Measurements from ENCODE around the gene OBSCN. TPM values are rescaled to one million over a fixed set of nuclear protein-coding genes. Genes with fewer than 3 reads are reported as not detected.

The OBSCN gene
- total and polyA plus RNA-seq, 10 of the 15 experiments (the other 5 are each of a cell fraction or from before 2014, with no cell fraction given) = 0.01 to 0.36 (median 0.08) TPM; not detected in 2

DNA sequence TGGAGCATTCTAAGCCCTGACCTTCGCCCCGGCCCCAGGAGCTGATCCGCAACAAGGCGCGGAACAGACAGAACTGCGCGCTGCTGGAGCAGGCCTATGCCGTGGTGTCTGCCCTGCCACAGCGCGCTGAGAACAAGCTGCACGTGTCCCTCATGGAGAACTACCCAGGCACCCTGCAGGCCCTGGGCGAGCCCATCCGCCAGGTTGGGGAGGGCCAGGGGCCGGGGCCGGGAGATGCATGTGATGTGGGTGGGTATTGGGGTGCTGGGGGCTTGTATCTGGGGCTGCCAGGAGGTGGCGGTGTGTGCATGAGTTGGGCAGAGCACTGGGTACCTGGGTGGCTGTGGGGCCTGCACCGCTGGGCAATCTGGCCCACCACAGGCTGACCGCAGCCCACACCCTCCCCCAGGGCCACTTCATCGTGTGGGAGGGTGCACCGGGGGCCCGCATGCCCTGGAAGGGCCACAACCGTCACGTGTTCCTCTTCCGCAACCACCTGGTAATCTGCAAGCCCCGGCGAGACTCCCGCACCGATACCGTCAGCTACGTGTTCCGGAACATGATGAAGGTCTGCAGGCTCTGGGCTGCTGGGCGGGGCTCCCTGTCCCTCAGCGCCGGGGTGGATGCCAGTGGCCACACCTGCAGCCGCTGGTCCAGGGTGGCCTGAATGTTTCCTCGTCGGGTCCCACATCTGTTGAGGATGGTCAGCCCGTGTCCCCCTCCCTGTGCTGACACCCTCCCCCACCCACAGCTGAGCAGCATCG lies 133.0 kb downstream of the OBSCN start:
- ATAC-seq (peak; percentile 65), DNase-seq (ENCODE audit: low read depth, low spot score) (no peak), FAIRE-seq (no peak)
- H3K9ac ChIP-seq (ENCODE audit: control insufficient read depth, insufficient read depth, low read length) = no peak overlapping the region
- no peaks in the 10 kb centered on the region; the same call in 2 of the 3 replicates for H3K9me3 ChIP-seq (replicated peaks; ENCODE audit: control insufficient read depth, insufficient read depth, low read length)
- H3K27ac ChIP-seq (ENCODE audit: control insufficient read depth, insufficient read depth) = no peak overlapping the region
- BruUV-seq (replicated peaks) = no TSS peak
- H3K79me2 ChIP-seq (ENCODE audit: control insufficient read depth, insufficient read depth, low read length) = no peaks in the 10 kb centered on the region
- CTCF ChIA-PET = no interaction called here
- intact Hi-C loops (cut with micrococcal nuclease; ENCODE audit: unreplicated experiment) = no loop called here
- no peaks in the 10 kb centered on the region; a peak in 1 of 4 replicates for H3K27me3 ChIP-seq (replicated peaks in 1 of 2; ENCODE audit: control insufficient read depth in 2 of 2, insufficient read depth in 2 of 2, low read length in 1 of 2)
- H3K4me3 ChIP-seq = no peak overlapping the region
- RAD21 ChIA-PET (ENCODE audit: unreplicated experiment) = no interaction called here
- in situ Hi-C loops (cut with MboI) = no loop called here
- no peaks in the 10 kb centered on the region for H3K36me3 ChIP-seq (ENCODE audit: control insufficient read depth in 2 of 2, insufficient read depth in 2 of 2, low read length in 1 of 2)
- POLR2A ChIA-PET = no interaction called here
- no peak overlapping the region for H2AFZ ChIP-seq (ENCODE audit: control insufficient read depth, low read depth, low read length)
- TF ChIP-seq NFYA (IDR thresholded peaks at IDR 0.05; ENCODE audit: borderline replicate concordance, low read depth, low read length) = no peak
- TF ChIP-seq, protein P1, sequence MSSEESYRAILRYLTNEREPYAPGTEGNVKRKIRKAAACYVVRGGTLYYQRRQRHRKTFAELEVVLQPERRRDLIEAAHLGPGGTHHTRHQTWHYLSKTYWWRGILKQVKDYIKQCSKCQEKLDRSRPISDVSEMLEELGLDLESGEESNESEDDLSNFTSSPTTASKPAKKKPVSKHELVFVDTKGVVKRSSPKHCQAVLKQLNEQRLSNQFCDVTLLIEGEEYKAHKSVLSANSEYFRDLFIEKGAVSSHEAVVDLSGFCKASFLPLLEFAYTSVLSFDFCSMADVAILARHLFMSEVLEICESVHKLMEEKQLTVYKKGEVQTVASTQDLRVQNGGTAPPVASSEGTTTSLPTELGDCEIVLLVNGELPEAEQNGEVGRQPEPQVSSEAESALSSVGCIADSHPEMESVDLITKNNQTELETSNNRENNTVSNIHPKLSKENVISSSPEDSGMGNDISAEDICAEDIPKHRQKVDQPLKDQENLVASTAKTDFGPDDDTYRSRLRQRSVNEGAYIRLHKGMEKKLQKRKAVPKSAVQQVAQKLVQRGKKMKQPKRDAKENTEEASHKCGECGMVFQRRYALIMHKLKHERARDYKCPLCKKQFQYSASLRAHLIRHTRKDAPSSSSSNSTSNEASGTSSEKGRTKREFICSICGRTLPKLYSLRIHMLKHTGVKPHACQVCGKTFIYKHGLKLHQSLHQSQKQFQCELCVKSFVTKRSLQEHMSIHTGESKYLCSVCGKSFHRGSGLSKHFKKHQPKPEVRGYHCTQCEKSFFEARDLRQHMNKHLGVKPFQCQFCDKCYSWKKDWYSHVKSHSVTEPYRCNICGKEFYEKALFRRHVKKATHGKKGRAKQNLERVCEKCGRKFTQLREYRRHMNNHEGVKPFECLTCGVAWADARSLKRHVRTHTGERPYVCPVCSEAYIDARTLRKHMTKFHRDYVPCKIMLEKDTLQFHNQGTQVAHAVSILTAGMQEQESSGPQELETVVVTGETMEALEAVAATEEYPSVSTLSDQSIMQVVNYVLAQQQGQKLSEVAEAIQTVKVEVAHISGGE (CRISPR knock-in tag; IDR thresholded peaks at IDR 0.05) = no peak
- TF ChIP-seq KLF5 (IDR thresholded peaks at IDR 0.05; ENCODE audit: partially characterized antibody) = no peak
- no peak for TF ChIP-seq RB1 (IDR thresholded peaks at IDR 0.05; ENCODE audit: borderline replicate concordance)
- TF ChIP-seq BMI1 (IDR thresholded peaks at IDR 0.05; ENCODE audit: borderline replicate concordance) = no peak
- TF ChIP-seq SMC3 (IDR thresholded peaks at IDR 0.05; ENCODE audit: borderline replicate concordance, low read length) = peak; percentile 14; the same call in 1 of the 2 replicates
- no peak for TF ChIP-seq SUPT20H (IDR thresholded peaks at IDR 0.05; ENCODE audit: borderline replicate concordance, control insufficient read depth, low read depth, low read length)
- TF ChIP-seq ZNF622 (IDR thresholded peaks at IDR 0.05) = no peak
- no peak for TF ChIP-seq FOS (IDR thresholded peaks at IDR 0.05; ENCODE audit: borderline replicate concordance, extremely low read depth, insufficient read length)
- TF ChIP-seq, protein P2, sequence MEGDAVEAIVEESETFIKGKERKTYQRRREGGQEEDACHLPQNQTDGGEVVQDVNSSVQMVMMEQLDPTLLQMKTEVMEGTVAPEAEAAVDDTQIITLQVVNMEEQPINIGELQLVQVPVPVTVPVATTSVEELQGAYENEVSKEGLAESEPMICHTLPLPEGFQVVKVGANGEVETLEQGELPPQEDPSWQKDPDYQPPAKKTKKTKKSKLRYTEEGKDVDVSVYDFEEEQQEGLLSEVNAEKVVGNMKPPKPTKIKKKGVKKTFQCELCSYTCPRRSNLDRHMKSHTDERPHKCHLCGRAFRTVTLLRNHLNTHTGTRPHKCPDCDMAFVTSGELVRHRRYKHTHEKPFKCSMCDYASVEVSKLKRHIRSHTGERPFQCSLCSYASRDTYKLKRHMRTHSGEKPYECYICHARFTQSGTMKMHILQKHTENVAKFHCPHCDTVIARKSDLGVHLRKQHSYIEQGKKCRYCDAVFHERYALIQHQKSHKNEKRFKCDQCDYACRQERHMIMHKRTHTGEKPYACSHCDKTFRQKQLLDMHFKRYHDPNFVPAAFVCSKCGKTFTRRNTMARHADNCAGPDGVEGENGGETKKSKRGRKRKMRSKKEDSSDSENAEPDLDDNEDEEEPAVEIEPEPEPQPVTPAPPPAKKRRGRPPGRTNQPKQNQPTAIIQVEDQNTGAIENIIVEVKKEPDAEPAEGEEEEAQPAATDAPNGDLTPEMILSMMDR (IDR thresholded peaks at IDR 0.05 in 2 of 3, conservative IDR thresholded peaks at IDR 0.05 in 1 of 3; ENCODE audit: control insufficient read depth in 2 of 3, extremely low read depth in 1 of 3, insufficient read depth in 1 of 3, low read depth in 3 of 3, low read length in 3 of 3) = peak in 2 of 3 experiments; percentile 24 to 26; a peak in 3 of 6 replicates
- no peak for TF ChIP-seq RFX5 (IDR thresholded peaks at IDR 0.05; ENCODE audit: low read depth, low read length)
- TF ChIP-seq SRF (IDR thresholded peaks at IDR 0.05; ENCODE audit: low read depth in 2 of 2, low read length in 2 of 2) = no peak
- TF ChIP-seq MYB (IDR thresholded peaks at IDR 0.05; ENCODE audit: borderline replicate concordance, low read depth, low read length) = no peak
- peak; percentile 17; the same call in 1 of the 2 replicates for TF ChIP-seq RAD21 (IDR thresholded peaks at IDR 0.05; ENCODE audit: insufficient read depth, low read depth, low read length)
- TF ChIP-seq TARDBP (IDR thresholded peaks at IDR 0.05; ENCODE audit: borderline replicate concordance) = no peak
- SMC1A ChIA-PET (ENCODE audit: uncharacterized antibody, unreplicated experiment) = no interaction called here
- no peaks in the 10 kb centered on the region for H4K20me1 ChIP-seq (ENCODE audit: control insufficient read depth, insufficient read depth)
- H3K4me1 ChIP-seq (ENCODE audit: control insufficient read depth, insufficient read depth, low read length) = no peaks in the 10 kb centered on the region
- H3K4me2 ChIP-seq (ENCODE audit: control insufficient read depth, insufficient read depth) = no peak overlapping the region
- WGBS (ENCODE audit: insufficient coverage, insufficient replicate concordance, low lambda C conversion rate, missing lambda C conversion rate) = 75% methylated on average over 34 of the region's 39 CpGs
